KG1 (cell line): ENCODE results near the gene UBL3.

Source experiments
- DNase-seq: peaks from one replicate; lab custom pipeline; 2025; lab: John Stamatoyannopoulos, UW

The UBL3 gene

GRCh38 chr13:29850213-29850898 is at the start of gene UBL3:
Gene UBL3 (minus strand): TSS chr13:29850617. CDS start chr13:29849538, 1,079 bp downstream.
- DNase-seq: peak; percentile 73

GRCh38 chr13:29897102-29897501 is 46.7 kb upstream of the UBL3 start:
- no peak for DNase-seq

GRCh38 chr13:29893438-29893837 is 43.0 kb upstream of the UBL3 start:
- DNase-seq: no peak

- no peak for DNase-seq
These were observed 41.7 kb upstream of the UBL3 start for GRCh38 chr13:29892151-29892550.

GRCh38 chr13:29889111-29889510 is 38.7 kb upstream of the UBL3 start:
- no peak for DNase-seq

- DNase-seq: no peak
These were observed 37.9 kb upstream of the UBL3 start for GRCh38 chr13:29888306-29888705.

GRCh38 chr13:29887686-29888085 is 37.3 kb upstream of the UBL3 start:
- no peak for DNase-seq

GRCh38 chr13:29887030-29887557 is 36.7 kb upstream of the UBL3 start:
- no peak for DNase-seq

- DNase-seq: no peak
These were observed 36.0 kb upstream of the UBL3 start for GRCh38 chr13:29886446-29886845.

- no peak for DNase-seq
These were observed 35.6 kb upstream of the UBL3 start for GRCh38 chr13:29885989-29886388.

GRCh38 chr13:29884671-29885430 is 34.4 kb upstream of the UBL3 start:
- no peak for DNase-seq

GRCh38 chr13:29883941-29884518 is 33.6 kb upstream of the UBL3 start:
- DNase-seq: no peak

- no peak for DNase-seq
These were observed 31.7 kb upstream of the UBL3 start for GRCh38 chr13:29882076-29882475.

GRCh38 chr13:29878101-29878500 is 27.7 kb upstream of the UBL3 start:
- DNase-seq: no peak

GRCh38 chr13:29877456-29878078 is 27.1 kb upstream of the UBL3 start:
- DNase-seq: no peak

- DNase-seq: no peak
These were observed 25.2 kb upstream of the UBL3 start for GRCh38 chr13:29875646-29876045.

GRCh38 chr13:29868581-29868980 is 18.2 kb upstream of the UBL3 start:
- no peak for DNase-seq

GRCh38 chr13:29865934-29866333 is 15.5 kb upstream of the UBL3 start:
- DNase-seq: no peak

- DNase-seq: no peak
These were observed 11.3 kb upstream of the UBL3 start for GRCh38 chr13:29861694-29862110.

GRCh38 chr13:29859971-29860370 is 9.6 kb upstream of the UBL3 start:
- no peak for DNase-seq

GRCh38 chr13:29858667-29859066 is 8.2 kb upstream of the UBL3 start:
- DNase-seq: no peak

GRCh38 chr13:29858231-29858630 is 7.8 kb upstream of the UBL3 start:
- DNase-seq: no peak
